Omental fat pad (tissue), 4 donors: ENCODE data around the gene ZNF595. TPM values are rescaled to one million over a fixed set of nuclear protein-coding genes. Genes with fewer than 3 reads are reported as not detected.

Source experiments
- ATAC-seq: fragments of 150-250 bp; one replicate; pipeline ENCODE4 v1.9.1; 2016; ENCODE audit warnings: mild to moderate bottlenecking, moderate library complexity; ENCODE audit not compliant: low FRiP score
- DNase-seq: peaks from one replicate; pipeline ENCODE4 v3.0.0-alpha.2; 2019; ENCODE audit warnings: low spot score
- total RNA-seq, 4 donors: library from RNA; depleted of rRNA; stranded (reverse); fragments of >200 nt; gene quantifications; one replicate each; pipeline ENCODE4 v1.1.0, GENCODE V29; 2016
- TF ChIP-seq, protein P1 (sequence below), 3 donors: fragments of 450-650 bp; IDR thresholded peaks; one replicate each; pipeline ENCODE4 v1.5.1; 2016 to 2017; ENCODE audit warnings: antibody characterized with exemption in 3 of 3, mild to moderate bottlenecking in 3 of 3, moderate library complexity in 2 of 3

The ZNF595 gene
- total RNA-seq, 4 donors from 2014 or later: 17.6 to 34.1 (median 25.1) TPM

- no peak for DNase-seq
- no peak for ATAC-seq
These were observed 54.6 kb downstream of the ZNF595 start for GRCh38 chr4:107444-108429.

GRCh38 chr4:112771-113170 is 59.6 kb downstream of the ZNF595 start:
- TF ChIP-seq, protein P1, sequence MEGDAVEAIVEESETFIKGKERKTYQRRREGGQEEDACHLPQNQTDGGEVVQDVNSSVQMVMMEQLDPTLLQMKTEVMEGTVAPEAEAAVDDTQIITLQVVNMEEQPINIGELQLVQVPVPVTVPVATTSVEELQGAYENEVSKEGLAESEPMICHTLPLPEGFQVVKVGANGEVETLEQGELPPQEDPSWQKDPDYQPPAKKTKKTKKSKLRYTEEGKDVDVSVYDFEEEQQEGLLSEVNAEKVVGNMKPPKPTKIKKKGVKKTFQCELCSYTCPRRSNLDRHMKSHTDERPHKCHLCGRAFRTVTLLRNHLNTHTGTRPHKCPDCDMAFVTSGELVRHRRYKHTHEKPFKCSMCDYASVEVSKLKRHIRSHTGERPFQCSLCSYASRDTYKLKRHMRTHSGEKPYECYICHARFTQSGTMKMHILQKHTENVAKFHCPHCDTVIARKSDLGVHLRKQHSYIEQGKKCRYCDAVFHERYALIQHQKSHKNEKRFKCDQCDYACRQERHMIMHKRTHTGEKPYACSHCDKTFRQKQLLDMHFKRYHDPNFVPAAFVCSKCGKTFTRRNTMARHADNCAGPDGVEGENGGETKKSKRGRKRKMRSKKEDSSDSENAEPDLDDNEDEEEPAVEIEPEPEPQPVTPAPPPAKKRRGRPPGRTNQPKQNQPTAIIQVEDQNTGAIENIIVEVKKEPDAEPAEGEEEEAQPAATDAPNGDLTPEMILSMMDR (IDR thresholded peaks at IDR 0.05): no peak
- DNase-seq (no peak), ATAC-seq (no peak)

More at GRCh38 chr4:107444-108429, 54.6 kb downstream of the ZNF595 start:
- TF ChIP-seq, protein P1 (IDR thresholded peaks at IDR 0.05): no peak

- no peak for ATAC-seq
- no peak for DNase-seq
- TF ChIP-seq, protein P1 (IDR thresholded peaks at IDR 0.05): no peak
These were observed 60.6 kb downstream of the ZNF595 start for GRCh38 chr4:113732-114131.

DNA sequence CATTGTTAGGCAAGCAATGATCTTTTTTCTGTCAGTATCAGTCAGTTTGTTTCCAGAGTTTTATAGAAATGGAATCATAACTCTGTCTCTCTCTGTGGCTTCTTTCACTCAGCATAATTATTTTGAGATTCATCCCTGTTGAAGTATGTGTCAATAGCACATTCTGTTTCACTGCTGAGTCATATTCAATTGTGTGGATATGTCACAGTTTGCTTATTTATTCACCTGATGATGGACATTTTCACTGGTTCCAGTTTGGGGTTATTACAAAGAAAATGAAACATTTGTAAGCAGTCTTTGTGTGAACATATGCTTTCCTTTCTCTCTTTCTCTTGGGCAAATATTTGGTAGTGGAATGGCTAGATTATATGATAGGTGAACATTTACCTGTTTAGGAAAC is 61.0 kb downstream of the ZNF595 start:
- ATAC-seq: no peak

GRCh38 chr4:116499-116898 is 63.4 kb downstream of the ZNF595 start:
- TF ChIP-seq, protein P1 (IDR thresholded peaks at IDR 0.05): no peak
- no peak for DNase-seq

More for the DNA sequence above, 61.0 kb downstream of the ZNF595 start:
- no peak for DNase-seq
- TF ChIP-seq, protein P1 (IDR thresholded peaks at IDR 0.05): no peak

GRCh38 chr4:120616-121015 is 67.5 kb downstream of the ZNF595 start:
- TF ChIP-seq, protein P1 (IDR thresholded peaks at IDR 0.05): no peak
- no peak for DNase-seq
- ATAC-seq: no peak

More at GRCh38 chr4:116499-116898, 63.4 kb downstream of the ZNF595 start:
- no peak for ATAC-seq
